Right lobe of liver (tissue), 4 donors: ENCODE measurements around the gene DLG1.

Experiments
- CTCF ChIP-seq, 4 donors: fragments of 200-600 bp in 3 of 4; fragments of 450-650 bp in 1 of 4; IDR thresholded peaks; one replicate each; pipeline versions ENCODE4 v1.5.1 to v1.8.0; 2016 to 2022; ENCODE audit warnings: antibody characterized with exemption in 4 of 4, mild to moderate bottlenecking in 2 of 4
- POLR2A ChIP-seq: fragments of 450-650 bp; IDR thresholded peaks from one replicate; pipeline ENCODE4 v1.6.1; 2017; ENCODE audit warnings: antibody characterized with exemption, mild to moderate bottlenecking
- donor health status: DM: no; HTN: no; CAD: no.
- donor health status: DM: no; HTN: no; CAD: no.
- donor health status: DM: no; HTN: yes; CAD: no.

- TF ChIP-seq CTCF (IDR thresholded peaks at IDR 0.05) (no peak), POLR2A (no peak)
Observed at GRCh38 chr3:197205675-197206074, 92.7 kb downstream of the DLG1 start.
